NT2/D1 (cell line): ENCODE results near the gene PLS3.
"Not testable (repeated sequence)": the region's sequence is repeated elsewhere in the genome, so short reads cannot be mapped to it uniquely, and the experiment has no call there.

Experiments used
- DNase-seq: peaks from one replicate; pipeline ENCODE4 v3.0.0-alpha.2; 2011; ENCODE audit warnings: low read depth, low spot score
- H3K27me3 ChIP-seq: 2 replicates; pipeline ENCODE4 v1.6.0; 2011; ENCODE audit warnings: mild to moderate bottlenecking; ENCODE audit not compliant: insufficient read length, insufficient read depth
- H3K36me3 ChIP-seq: 2 replicates; pipeline ENCODE4 v1.6.1; 2011; ENCODE audit warnings: mild to moderate bottlenecking, low read length, mixed read lengths; ENCODE audit not compliant: insufficient read depth, insufficient read length
- H3K4me1 ChIP-seq: 2 replicates; pipeline ENCODE4 v1.5.1; 2011; ENCODE audit not compliant: insufficient read depth, insufficient read length
- H3K4me3 ChIP-seq: 2 replicates; pipeline ENCODE4 v1.5.1; 2011; ENCODE audit warnings: low read depth; ENCODE audit not compliant: insufficient read length
- H3K9ac ChIP-seq: 2 replicates; pipeline ENCODE4 v1.6.0; 2011; ENCODE audit warnings: low read depth; ENCODE audit not compliant: insufficient read length
- H3K9me3 ChIP-seq: 2 replicates; pipeline ENCODE4 v1.5.1; 2011; ENCODE audit warnings: mild to moderate bottlenecking, low read length; ENCODE audit not compliant: insufficient read depth
- SUZ12 ChIP-seq: IDR thresholded peaks from 2 replicates; pipeline ENCODE4 v1.6.1; 2011; ENCODE audit not compliant: insufficient read length, insufficient read depth; ENCODE audit errors: extremely low read depth
- YY1 ChIP-seq: IDR thresholded peaks from 2 replicates; pipeline ENCODE4 v1.6.1; 2011; ENCODE audit not compliant: insufficient read length, insufficient read depth
- ZNF274 ChIP-seq: IDR thresholded peaks from 2 replicates; pipeline ENCODE4 v1.6.1; 2011; ENCODE audit warnings: mild to moderate bottlenecking, low read depth, low read length

The PLS3 gene

GRCh38 chrX:115534383-115534782, 26.6 kb upstream of the PLS3 start:
- TF ChIP-seq SUZ12 (no peak), ZNF274 (no peak), YY1 (no peak)
- Histone ChIP-seq H3K27me3 (no peaks in the 10 kb centered on the region), H3K36me3 (no peaks in the 10 kb centered on the region), H3K4me3 (no peak overlapping the region), H3K9me3 (no peaks in the 10 kb centered on the region), H3K4me1 (no peaks in the 10 kb centered on the region), H3K9ac (no peak overlapping the region)
- no peak for DNase-seq

- no peaks in the 10 kb centered on the region for H3K4me1 ChIP-seq
- no peaks in the 10 kb centered on the region for H3K9me3 ChIP-seq
- TF ChIP-seq SUZ12 (no peak), YY1 (no peak), ZNF274 (no peak)
- no peak overlapping the region for H3K4me3 ChIP-seq
- H3K9ac ChIP-seq, result no peak overlapping the region
- DNase-seq, result no peak
- no peaks in the 10 kb centered on the region for H3K36me3 ChIP-seq
- no peaks in the 10 kb centered on the region for H3K27me3 ChIP-seq
Measured at GRCh38 chrX:115535421-115535820, 25.6 kb upstream of the PLS3 start.

- DNase-seq, result no peak
- TF ChIP-seq YY1, result no peak
- Histone ChIP-seq H3K36me3 (no peaks in the 10 kb centered on the region), H3K4me3 (no peak overlapping the region), H3K4me1 (no peaks in the 10 kb centered on the region), H3K9ac (no peak overlapping the region), H3K27me3 (no peaks in the 10 kb centered on the region), H3K9me3 (no peaks in the 10 kb centered on the region)
Measured at GRCh38 chrX:115535844-115536243, 25.1 kb upstream of the PLS3 start.

GRCh38 chrX:115539841-115540240, 21.1 kb upstream of the PLS3 start:
- H3K36me3 ChIP-seq, result no peaks in the 10 kb centered on the region

GRCh38 chrX:115541045-115541444, 19.9 kb upstream of the PLS3 start:
- H3K4me1 ChIP-seq, DNase-seq, H3K4me3 ChIP-seq, H3K27me3 ChIP-seq, H3K9ac ChIP-seq, H3K9me3 ChIP-seq, H3K36me3 ChIP-seq: not testable (repeated sequence)

More at GRCh38 chrX:115539841-115540240, 21.1 kb upstream of the PLS3 start:
- Histone ChIP-seq H3K9ac (no peak overlapping the region), H3K4me3 (no peak overlapping the region), H3K4me1 (no peaks in the 10 kb centered on the region), H3K27me3 (no peaks in the 10 kb centered on the region), H3K9me3 (no peaks in the 10 kb centered on the region)
- no peak for DNase-seq
- TF ChIP-seq YY1, result no peak
- no peak for TF ChIP-seq ZNF274
- TF ChIP-seq SUZ12, result no peak

- no peak overlapping the region for H3K9ac ChIP-seq
- no peak overlapping the region for H3K4me3 ChIP-seq
- no peaks in the 10 kb centered on the region for H3K36me3 ChIP-seq
- no peak for TF ChIP-seq ZNF274
- TF ChIP-seq YY1, result no peak
- TF ChIP-seq SUZ12, result no peak
- no peaks in the 10 kb centered on the region for H3K4me1 ChIP-seq
- H3K27me3 ChIP-seq, result no peaks in the 10 kb centered on the region
- no peak for DNase-seq
- H3K9me3 ChIP-seq, result no peaks in the 10 kb centered on the region
Measured at GRCh38 chrX:115547448-115547847, 13.5 kb upstream of the PLS3 start.

- Histone ChIP-seq H3K4me3 (no peak overlapping the region), H3K9ac (no peak overlapping the region), H3K36me3 (no peaks in the 10 kb centered on the region), H3K27me3 (no peaks in the 10 kb centered on the region), H3K9me3 (no peaks in the 10 kb centered on the region), H3K4me1 (no peaks in the 10 kb centered on the region)
- DNase-seq, result no peak
- TF ChIP-seq SUZ12, result no peak
Measured at GRCh38 chrX:115549008-115549407, 12.0 kb upstream of the PLS3 start.

- H3K4me1 ChIP-seq, result peaks cover 2% of the 10 kb centered on the region
- H3K9me3 ChIP-seq, result no peaks in the 10 kb centered on the region
- no peak overlapping the region for H3K4me3 ChIP-seq
- TF ChIP-seq YY1 (no peak), ZNF274 (no peak), SUZ12 (no peak)
- H3K27me3 ChIP-seq, result no peaks in the 10 kb centered on the region
- DNase-seq, result no peak
- H3K36me3 ChIP-seq, result no peaks in the 10 kb centered on the region
- no peak overlapping the region for H3K9ac ChIP-seq
Measured at GRCh38 chrX:115553171-115553570, 7.8 kb upstream of the PLS3 start.
